Omental fat pad (tissue), 4 donors: Measurements from ENCODE around the gene CERS5. TPM values are rescaled to one million over a fixed set of nuclear protein-coding genes. Genes with fewer than 3 reads are reported as not detected.

Experiments
- ATAC-seq: fragments of 150-250 bp; one replicate; pipeline ENCODE4 v1.9.1; 2016; ENCODE audit warnings: mild to moderate bottlenecking, moderate library complexity; ENCODE audit not compliant: low FRiP score
- DNase-seq: peaks from one replicate; pipeline ENCODE4 v3.0.0-alpha.2; 2019; ENCODE audit warnings: low spot score
- CTCF ChIP-seq, 3 donors: fragments of 450-650 bp; IDR thresholded peaks; one replicate each; pipeline ENCODE4 v1.5.1; 2016 to 2017; ENCODE audit warnings: antibody characterized with exemption in 3 of 3, mild to moderate bottlenecking in 3 of 3, moderate library complexity in 2 of 3
- total RNA-seq, 4 donors: library from RNA; depleted of rRNA; stranded (reverse); fragments of >200 nt; gene quantifications; one replicate each; pipeline ENCODE4 v1.1.0, GENCODE V29; 2016

The CERS5 gene
- total RNA-seq, 4 donors from 2014 or later = 20.0 to 27.6 (median 24.6) TPM

DNA sequence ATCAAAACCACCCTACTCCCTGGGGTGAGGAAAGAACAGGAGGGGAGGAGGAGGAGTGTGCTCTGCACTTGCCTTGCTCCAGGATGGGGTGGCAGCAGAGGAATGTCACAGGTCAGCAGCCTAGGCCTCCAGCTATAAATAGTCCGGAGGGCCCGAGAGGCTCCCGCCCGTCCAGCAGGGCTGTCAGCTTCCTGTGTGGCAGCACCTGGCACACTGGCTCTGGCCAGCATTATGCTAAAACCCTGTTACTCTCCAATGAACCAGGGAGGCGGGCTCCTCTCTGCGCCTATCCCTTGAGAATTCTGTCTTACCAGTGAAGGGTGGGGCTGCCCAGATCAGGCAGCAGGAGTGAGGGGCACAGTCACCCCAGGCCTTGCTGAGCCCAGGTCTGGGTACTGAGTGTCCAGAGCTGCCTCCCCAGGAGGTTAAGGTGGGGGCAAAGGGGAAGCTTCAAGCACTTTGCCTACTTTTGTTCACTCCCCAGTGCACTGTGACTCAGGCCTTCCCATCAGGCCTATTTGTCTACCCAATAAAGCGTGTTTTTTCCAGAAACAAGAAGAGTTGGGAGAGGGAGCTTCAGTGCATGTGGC is 56.3 kb downstream of the CERS5 start:
- ATAC-seq = no peak
- no peak for DNase-seq
- TF ChIP-seq CTCF (IDR thresholded peaks at IDR 0.05) = no peak

- TF ChIP-seq CTCF (IDR thresholded peaks at IDR 0.05) = no peak
- no peak for DNase-seq
- ATAC-seq = no peak
These were observed 56.9 kb downstream of the CERS5 start for GRCh38 chr12:50110127-50110761.

GRCh38 chr12:50109319-50109718 is 57.9 kb downstream of the CERS5 start:
- ATAC-seq (no peak), DNase-seq (no peak)
- no peak for TF ChIP-seq CTCF (IDR thresholded peaks at IDR 0.05)

- no peak for DNase-seq
- no peak for TF ChIP-seq CTCF (IDR thresholded peaks at IDR 0.05)
- no peak for ATAC-seq
These were observed 59.5 kb downstream of the CERS5 start for GRCh38 chr12:50107416-50108268.

- no peak for DNase-seq
- TF ChIP-seq CTCF (IDR thresholded peaks at IDR 0.05) = no peak
- no peak for ATAC-seq
These were observed 60.3 kb downstream of the CERS5 start for GRCh38 chr12:50106907-50107306.

DNA sequence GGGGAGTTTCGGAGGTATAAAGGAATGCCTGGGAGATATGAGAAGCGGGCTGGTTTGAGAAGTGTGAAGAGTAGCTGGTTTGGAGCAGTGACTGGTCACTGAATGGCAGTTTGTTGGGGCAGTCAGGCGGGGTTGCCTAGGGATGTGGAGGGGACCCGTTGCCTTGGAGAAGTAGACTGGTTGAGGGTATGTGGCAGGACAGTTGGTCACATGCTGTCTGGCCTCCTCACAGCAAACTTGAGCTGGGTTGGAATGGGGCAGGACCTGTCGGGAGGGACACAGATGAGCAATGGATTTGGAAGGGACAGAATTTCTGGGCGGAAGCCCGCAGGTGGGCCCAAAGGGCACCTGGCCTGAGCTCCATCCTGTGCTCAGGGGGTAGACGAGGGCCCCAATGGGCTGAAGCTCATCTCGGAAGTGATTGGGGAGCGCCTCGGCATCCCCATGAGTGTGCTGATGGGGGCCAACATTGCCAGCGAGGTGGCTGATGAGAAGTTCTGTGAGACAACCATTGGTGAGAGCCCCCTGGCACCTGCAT is 61.2 kb downstream of the CERS5 start:
- DNase-seq (no peak), ATAC-seq (no peak)
- no peak for TF ChIP-seq CTCF (IDR thresholded peaks at IDR 0.05)
